Measurements from ENCODE around the gene MDK.

Gene MDK

DNA sequence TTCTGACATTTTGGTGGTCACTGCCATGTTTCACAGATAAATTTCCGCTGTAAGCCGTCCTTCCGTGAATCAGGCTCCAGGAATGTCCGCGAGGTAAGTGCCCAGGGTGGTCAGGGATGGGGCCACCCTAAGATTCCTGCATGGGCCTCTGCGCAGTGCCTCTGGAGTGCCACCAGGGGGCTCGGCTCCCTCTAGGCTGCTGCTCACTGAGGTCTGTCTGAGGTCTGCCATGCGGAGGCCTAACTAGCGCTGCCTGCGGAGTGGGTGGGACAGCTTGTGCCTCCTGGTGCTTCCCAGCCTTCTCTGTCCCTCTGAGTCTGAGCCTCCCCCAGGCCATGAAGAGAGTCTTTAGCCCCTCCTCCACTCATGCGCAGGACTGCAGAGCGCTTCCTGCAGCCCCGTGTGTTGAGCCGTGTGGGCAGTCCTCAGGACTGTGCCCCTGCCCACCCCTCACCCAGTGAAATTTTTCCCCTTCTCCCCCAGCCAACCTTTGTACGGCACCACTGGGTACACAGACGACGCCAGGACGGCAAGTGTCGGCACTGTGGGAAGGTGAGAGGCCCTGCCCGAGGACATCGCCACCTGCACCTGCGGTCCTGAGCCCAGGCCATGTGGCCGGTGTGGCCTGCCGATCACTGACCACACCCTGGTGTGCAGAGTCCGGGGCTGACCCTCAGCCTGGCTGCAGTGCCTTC is 11.9 kb upstream of the MDK start (continued):
- no peak for TF ChIP-seq ZNF394 (tag by site-specific recombination; IDR thresholded peaks at IDR 0.05; ENCODE audit: borderline replicate concordance)
- TF ChIP-seq ZBTB21 (tag by site-specific recombination; IDR thresholded peaks at IDR 0.05), result no peak
- no peak for TF ChIP-seq FEZF1 (tag by site-specific recombination; IDR thresholded peaks at IDR 0.05)
- TF ChIP-seq ZNF768 (tag by site-specific recombination; IDR thresholded peaks at IDR 0.05), result no peak
- TF ChIP-seq ZNF239 (tag by site-specific recombination; IDR thresholded peaks at IDR 0.05), result no peak
- TF ChIP-seq, protein P1, sequence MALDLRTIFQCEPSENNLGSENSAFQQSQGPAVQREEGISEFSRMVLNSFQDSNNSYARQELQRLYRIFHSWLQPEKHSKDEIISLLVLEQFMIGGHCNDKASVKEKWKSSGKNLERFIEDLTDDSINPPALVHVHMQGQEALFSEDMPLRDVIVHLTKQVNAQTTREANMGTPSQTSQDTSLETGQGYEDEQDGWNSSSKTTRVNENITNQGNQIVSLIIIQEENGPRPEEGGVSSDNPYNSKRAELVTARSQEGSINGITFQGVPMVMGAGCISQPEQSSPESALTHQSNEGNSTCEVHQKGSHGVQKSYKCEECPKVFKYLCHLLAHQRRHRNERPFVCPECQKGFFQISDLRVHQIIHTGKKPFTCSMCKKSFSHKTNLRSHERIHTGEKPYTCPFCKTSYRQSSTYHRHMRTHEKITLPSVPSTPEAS (tag by site-specific recombination; IDR thresholded peaks at IDR 0.05), result no peak
- no peak for TF ChIP-seq ZNF473 (tag by site-specific recombination; IDR thresholded peaks at IDR 0.05)
- no peak for TF ChIP-seq ZNF837 (tag by site-specific recombination; IDR thresholded peaks at IDR 0.05)
- no peak for TF ChIP-seq ZNF169 (tag by site-specific recombination; IDR thresholded peaks at IDR 0.05)
- no peak for TF ChIP-seq PRDM1 (tag by site-specific recombination; IDR thresholded peaks at IDR 0.05)
- TF ChIP-seq ZNF10 (tag by site-specific recombination; IDR thresholded peaks at IDR 0.05), result no peak
- TF ChIP-seq ZNF629 (tag by site-specific recombination; IDR thresholded peaks at IDR 0.05), result no peak
- TF ChIP-seq, protein P2, sequence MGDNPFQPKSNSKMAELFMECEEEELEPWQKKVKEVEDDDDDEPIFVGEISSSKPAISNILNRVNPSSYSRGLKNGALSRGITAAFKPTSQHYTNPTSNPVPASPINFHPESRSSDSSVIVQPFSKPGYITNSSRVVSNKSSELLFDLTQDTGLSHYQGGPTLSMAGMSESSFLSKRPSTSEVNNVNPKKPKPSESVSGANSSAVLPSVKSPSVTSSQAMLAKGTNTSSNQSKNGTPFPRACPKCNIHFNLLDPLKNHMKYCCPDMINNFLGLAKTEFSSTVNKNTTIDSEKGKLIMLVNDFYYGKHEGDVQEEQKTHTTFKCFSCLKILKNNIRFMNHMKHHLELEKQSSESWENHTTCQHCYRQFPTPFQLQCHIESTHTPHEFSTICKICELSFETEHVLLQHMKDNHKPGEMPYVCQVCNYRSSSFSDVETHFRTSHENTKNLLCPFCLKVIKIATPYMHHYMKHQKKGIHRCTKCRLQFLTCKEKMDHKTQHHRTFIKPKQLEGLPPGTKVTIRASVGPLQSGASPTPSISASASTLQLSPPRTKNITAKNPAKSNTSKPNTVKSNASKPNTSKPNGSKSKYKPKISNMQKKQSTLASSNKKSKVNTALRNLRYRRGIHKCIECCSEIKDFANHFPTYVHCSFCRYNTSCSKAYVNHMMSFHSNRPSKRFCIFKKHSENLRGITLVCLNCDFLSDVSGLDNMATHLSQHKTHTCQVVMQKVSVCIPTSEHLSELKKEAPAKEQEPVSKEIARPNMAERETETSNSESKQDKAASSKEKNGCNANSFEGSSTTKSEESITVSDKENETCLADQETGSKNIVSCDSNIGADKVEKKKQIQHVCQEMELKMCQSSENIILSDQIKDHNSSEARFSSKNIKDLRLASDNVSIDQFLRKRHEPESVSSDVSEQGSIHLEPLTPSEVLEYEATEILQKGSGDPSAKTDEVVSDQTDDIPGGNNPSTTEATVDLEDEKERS (tag by site-specific recombination; IDR thresholded peaks at IDR 0.05), result no peak
- no peak for TF ChIP-seq ZSCAN23 (tag by site-specific recombination; IDR thresholded peaks at IDR 0.05)
- peak; percentile 58; the same call in 1 of the 2 replicates for TF ChIP-seq ZSCAN30 (tag by site-specific recombination; IDR thresholded peaks at IDR 0.05)
- peak; percentile 36; the same call in 1 of the 2 replicates for TF ChIP-seq GLIS2 (tag by site-specific recombination; IDR thresholded peaks at IDR 0.05)
- no peak for TF ChIP-seq ZBTB20 (tag by site-specific recombination; IDR thresholded peaks at IDR 0.05)
- peak; percentile 50 for TF ChIP-seq PBX3 (CRISPR knock-in tag; IDR thresholded peaks at IDR 0.05)
- TF ChIP-seq ZNF560 (tag by site-specific recombination; IDR thresholded peaks at IDR 0.05; ENCODE audit: borderline replicate concordance), result no peak
- TF ChIP-seq ZIC2 (tag by site-specific recombination; IDR thresholded peaks at IDR 0.05), result peak; percentile 69
- TF ChIP-seq ZSCAN16 (tag by site-specific recombination; IDR thresholded peaks at IDR 0.05), result no peak
- TF ChIP-seq, protein P3, sequence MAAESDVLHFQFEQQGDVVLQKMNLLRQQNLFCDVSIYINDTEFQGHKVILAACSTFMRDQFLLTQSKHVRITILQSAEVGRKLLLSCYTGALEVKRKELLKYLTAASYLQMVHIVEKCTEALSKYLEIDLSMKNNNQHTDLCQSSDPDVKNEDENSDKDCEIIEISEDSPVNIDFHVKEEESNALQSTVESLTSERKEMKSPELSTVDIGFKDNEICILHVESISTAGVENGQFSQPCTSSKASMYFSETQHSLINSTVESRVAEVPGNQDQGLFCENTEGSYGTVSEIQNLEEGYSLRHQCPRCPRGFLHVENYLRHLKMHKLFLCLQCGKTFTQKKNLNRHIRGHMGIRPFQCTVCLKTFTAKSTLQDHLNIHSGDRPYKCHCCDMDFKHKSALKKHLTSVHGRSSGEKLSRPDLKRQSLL (tag by site-specific recombination; IDR thresholded peaks at IDR 0.05), result no peak
- TF ChIP-seq ZEB2 (tag by site-specific recombination; IDR thresholded peaks at IDR 0.05), result no peak
- TF ChIP-seq ZNF214 (tag by site-specific recombination; IDR thresholded peaks at IDR 0.05; ENCODE audit: borderline replicate concordance), result no peak
- no peak for TF ChIP-seq ZFP69B (tag by site-specific recombination; IDR thresholded peaks at IDR 0.05)
- no peak for TF ChIP-seq GFI1B (tag by site-specific recombination; IDR thresholded peaks at IDR 0.05)
- TF ChIP-seq ZNF654 (tag by site-specific recombination; IDR thresholded peaks at IDR 0.05; ENCODE audit: low read depth), result peak; percentile 30
- TF ChIP-seq ZNF157 (tag by site-specific recombination; IDR thresholded peaks at IDR 0.05), result no peak
- TF ChIP-seq ZNF571 (tag by site-specific recombination; IDR thresholded peaks at IDR 0.05), result no peak
- TF ChIP-seq OSR2 (tag by site-specific recombination; IDR thresholded peaks at IDR 0.05), result no peak
- no peak for TF ChIP-seq ZNF658 (tag by site-specific recombination; IDR thresholded peaks at IDR 0.05)
- TF ChIP-seq ZNF544 (tag by site-specific recombination; IDR thresholded peaks at IDR 0.05), result no peak
- TF ChIP-seq, protein P4, sequence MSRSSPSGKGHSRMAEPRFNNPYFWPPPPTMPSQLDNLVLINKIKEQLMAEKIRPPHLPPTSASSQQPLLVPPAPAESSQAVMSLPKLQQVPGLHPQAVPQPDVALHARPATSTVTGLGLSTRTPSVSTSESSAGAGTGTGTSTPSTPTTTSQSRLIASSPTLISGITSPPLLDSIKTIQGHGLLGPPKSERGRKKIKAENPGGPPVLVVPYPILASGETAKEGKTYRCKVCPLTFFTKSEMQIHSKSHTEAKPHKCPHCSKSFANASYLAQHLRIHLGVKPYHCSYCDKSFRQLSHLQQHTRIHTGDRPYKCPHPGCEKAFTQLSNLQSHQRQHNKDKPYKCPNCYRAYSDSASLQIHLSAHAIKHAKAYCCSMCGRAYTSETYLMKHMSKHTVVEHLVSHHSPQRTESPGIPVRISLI (tag by site-specific recombination; IDR thresholded peaks at IDR 0.05), result no peak
- peak; percentile 56 for TF ChIP-seq EGR2 (tag by site-specific recombination; IDR thresholded peaks at IDR 0.05; ENCODE audit: low read depth)
- no peak for TF ChIP-seq ZBTB7A (tag by site-specific recombination; IDR thresholded peaks at IDR 0.05; ENCODE audit: low read depth)
- no peak for TF ChIP-seq ZNF521 (tag by site-specific recombination; IDR thresholded peaks at IDR 0.05)
